ENCODE results near the gene TMEM129.

TMEM129 gene, protein sequence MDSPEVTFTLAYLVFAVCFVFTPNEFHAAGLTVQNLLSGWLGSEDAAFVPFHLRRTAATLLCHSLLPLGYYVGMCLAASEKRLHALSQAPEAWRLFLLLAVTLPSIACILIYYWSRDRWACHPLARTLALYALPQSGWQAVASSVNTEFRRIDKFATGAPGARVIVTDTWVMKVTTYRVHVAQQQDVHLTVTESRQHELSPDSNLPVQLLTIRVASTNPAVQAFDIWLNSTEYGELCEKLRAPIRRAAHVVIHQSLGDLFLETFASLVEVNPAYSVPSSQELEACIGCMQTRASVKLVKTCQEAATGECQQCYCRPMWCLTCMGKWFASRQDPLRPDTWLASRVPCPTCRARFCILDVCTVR

GRCh38 chr4:1721003-1721665 lies at the start of gene TMEM129, which contains the start of gene TACC3:
TSS of gene TMEM129 (minus strand) at chr4:1721323. CDS start at chr4:1720837, 486 bp downstream.
TSS of gene TACC3 (plus strand) at chr4:1721521. CDS start at chr4:1723422, 1,901 bp downstream.
- peak; percentile 83 to 90 for DNase-seq (ENCODE audit: low read depth in 2 of 2)

DNA sequence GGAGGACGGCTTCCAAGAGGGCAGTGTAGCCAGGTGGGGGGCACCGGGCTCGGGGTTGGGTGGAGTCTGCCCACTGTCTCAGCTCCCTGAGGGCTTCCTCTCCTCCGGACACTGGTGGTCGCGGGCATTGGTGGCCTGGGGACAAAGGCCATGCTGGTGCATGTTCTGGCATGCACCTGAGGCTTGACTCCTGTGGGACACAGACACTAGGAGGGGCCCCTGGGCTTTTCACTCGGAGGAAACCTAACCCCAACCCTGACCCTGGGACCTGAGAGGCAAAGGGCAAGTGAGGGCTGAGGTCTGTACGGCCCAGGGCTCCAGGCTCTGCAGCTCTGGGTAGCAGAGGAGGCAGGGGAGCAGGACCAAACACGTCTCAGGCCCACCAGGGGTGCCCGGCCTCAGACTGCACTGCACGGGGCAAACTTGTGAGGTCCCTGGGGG lies 49.7 kb upstream of the TMEM129 start:
- DNase-seq (ENCODE audit: low read depth in 2 of 2) = no peak

GRCh38 chr4:1770245-1770644 lies 49.1 kb upstream of the TMEM129 start:
- no peak for DNase-seq (ENCODE audit: low read depth in 2 of 2)

- DNase-seq (ENCODE audit: low read depth in 2 of 2) = no peak
These were observed 48.6 kb upstream of the TMEM129 start for GRCh38 chr4:1769692-1770091.

- DNase-seq (ENCODE audit: low read depth in 2 of 2) = no peak
These were observed 47.4 kb upstream of the TMEM129 start for GRCh38 chr4:1768367-1769034.

DNA sequence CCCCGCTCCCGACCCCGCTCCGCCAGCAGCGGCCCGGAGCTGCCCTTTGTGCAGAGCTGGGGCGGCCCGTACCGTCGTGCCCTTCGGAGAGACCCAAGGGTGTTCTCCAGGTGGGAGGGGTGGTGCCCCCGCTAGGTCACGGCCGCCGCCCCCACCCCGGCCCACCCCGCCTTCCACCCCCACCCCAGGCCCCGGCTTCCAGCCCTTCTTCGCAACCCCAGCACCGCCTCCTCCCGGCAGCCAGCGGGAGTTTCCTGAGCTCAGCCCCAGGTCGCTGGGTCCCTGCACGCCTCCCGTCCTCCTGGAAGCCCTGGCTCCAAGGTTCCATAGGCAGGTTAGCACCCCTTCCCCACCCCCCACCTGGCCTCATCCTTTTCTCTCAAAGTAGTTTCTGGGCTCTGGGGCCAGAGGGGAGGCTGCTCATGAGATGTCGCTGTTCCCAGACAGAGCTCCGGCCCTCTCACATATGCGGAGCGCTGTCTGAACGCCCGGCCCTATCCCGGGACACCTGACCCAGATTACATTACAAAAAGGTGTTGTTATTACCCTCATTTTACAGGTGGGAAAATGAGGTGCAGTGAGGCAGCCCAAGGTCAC lies 46.7 kb upstream of the TMEM129 start:
- DNase-seq (ENCODE audit: low read depth in 2 of 2) = peak in 1 of 2 donors; percentile 11

DNA sequence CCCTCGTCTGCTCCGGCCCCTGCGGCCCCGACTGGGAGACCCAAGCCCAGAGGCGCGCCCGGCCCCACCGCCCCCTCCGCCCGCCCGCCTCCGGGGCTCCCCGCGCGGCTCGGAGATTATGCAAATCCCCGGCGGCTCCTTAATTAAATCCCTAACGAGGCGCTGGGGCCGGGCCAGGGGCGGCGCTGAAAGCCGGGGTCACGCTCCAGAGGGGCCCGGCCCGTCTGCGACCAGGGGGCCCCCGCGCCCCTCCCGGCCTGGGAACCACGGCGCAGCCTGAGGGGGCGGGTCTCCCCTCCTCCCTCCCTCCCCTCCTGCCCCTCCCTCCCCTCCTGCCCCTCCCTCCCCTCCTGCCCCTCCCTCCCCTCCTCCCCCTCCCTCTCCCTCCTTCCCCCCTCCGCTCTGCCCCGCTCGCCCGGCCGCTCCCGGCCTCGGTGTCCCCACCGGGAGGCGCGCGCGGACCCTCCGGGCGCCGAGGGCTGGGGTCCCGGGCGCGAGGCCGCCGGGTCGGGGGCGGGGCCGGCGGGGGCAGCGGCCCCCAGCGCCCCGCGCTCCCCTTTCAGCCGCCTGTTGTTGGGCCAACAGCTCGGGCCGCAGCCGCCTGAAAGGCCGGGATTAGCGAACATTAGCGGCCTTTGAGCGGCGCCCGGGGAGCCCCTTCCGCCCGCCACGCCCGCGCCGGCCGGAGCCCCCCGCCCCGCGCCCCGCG lies 46.1 kb upstream of the TMEM129 start:
- DNase-seq (ENCODE audit: low read depth in 2 of 2) = no peak

- no peak for DNase-seq (ENCODE audit: low read depth in 2 of 2)
These were observed 45.3 kb upstream of the TMEM129 start for GRCh38 chr4:1766106-1767060.

DNA sequence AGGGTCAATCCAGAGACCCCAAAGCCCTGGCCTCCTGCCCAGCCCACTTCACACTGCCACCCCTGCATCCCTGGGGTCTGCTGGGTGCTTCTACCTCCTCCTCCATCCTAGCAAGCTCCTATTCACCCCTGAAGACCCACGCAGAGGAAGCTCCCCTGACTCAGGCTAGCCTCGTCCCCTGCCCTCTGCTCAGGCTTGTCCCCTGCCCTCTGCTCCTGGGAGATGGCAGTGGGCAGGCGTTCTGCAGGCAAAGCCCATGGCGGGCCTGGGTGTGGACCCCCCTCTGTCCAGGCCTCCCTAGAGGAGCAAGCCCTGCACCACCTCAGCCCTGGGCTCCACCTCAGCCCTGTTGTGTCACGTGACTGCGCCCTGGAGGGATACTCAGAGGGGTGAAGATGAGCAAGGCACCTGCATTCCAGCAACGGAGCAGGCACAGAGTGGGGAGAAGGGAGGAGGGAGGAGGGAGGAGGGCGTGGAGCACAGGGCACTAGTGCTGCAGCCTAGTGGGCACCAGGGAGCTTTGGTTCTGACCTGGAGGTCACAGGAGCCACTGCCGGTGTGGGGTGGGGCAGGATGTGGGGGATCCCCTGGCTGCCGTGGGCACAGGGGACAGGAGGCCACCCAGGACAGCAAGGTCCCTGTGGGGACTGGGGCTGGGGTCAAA lies 44.4 kb upstream of the TMEM129 start:
- DNase-seq (ENCODE audit: low read depth in 2 of 2) = no peak

DNA sequence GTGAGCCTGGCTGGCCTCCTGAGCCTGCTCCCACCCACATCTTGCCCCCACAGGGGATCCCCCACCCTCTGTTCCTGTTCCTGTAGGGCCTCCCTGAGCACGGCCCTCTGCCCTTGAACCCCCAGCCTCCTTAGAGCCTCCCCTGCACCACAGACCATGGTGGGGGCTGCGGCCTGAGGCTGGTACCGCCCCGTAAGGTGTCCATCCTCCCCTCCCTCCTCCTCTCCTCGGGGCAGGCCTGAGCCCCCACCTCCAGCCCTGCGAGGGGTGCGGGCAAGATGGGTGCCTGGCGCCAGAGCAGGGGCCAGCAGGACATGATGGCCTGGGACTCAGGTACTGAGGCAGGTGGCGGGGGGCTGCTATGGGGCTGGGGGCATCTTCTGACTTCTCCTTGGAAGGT lies 43.5 kb upstream of the TMEM129 start:
- no peak for DNase-seq (ENCODE audit: low read depth in 2 of 2)

DNA sequence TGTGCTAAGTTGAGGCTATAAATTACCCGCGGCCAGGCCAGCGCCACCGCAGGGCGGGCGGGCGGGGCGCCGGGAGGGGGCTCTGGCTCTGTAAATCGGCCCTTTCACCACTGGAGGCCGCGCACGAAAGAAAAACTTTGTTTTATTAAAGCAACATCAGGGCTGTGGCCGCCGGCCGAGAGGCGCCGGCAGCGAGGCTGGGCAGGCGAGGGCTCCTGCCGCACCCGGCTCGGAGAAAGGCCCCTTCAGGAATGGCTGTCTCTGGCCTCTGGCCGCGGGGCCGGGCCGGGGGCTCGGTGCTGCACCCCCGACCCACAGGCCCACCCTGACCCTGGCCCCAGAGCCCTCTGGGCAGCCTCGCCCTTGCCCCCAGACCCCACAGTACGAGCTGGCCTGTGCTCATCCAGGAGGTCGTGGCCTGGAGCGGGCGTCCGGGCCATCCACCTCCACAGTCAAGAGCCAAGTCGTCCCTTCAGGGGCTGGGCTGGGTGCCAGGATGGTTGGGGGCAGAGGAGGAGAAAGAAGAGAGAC lies 42.5 kb upstream of the TMEM129 start:
- no peak for DNase-seq (ENCODE audit: low read depth in 2 of 2)

DNA sequence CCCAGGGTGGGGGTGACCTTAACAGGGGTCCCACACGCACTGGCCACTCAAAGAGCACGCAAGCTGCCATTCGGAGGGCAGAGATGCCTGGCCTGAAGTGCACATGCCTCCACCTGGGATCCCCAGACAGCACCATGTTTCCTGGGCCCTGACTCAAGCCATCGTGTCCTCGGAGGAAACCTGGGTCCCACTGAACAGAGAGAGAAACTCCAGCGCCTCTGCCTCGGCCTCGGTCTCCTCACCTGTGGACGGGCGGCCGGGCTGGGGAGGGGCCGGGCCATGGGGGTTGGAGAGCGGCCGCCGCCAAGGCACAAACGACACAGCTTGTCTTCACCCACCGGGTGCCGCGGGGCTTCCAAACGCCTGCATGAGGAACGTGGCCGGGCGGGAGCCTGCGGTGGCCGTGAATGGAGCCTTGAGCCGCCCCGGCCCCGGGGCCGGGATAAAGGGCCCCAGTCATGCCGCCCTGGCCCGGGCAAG lies 42.0 kb upstream of the TMEM129 start:
- DNase-seq (ENCODE audit: low read depth in 2 of 2) = no peak

GRCh38 chr4:1762264-1763010 lies 41.3 kb upstream of the TMEM129 start:
- no peak for DNase-seq (ENCODE audit: low read depth in 2 of 2)

DNA sequence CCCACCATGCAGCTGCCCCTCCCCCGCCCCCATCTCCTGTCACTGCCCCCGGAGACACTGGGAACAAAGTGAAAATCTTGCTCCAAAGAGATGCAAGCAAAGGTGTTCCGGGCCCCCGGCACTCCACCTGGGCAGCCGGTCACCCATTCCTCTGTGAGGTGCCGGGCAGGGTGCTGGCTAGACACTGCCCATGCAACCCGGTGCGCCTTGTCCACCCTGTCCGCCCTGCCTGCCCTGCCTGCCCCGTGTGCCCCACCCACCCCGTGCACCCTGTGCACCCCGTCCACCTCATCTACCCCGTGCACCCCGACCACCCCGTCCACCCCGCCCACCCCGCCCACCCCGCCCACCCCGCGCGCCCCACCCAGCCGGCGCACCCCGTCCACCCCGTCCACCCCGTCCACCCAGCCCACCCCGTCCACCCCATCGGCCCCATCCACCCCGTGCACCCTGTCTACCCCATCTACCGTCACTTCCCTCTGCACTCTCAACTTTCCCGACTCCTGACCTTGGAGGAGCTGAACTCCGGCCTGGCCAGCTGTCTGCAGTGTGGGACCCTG lies 40.1 kb upstream of the TMEM129 start:
- DNase-seq (ENCODE audit: low read depth in 2 of 2) = no peak

DNA sequence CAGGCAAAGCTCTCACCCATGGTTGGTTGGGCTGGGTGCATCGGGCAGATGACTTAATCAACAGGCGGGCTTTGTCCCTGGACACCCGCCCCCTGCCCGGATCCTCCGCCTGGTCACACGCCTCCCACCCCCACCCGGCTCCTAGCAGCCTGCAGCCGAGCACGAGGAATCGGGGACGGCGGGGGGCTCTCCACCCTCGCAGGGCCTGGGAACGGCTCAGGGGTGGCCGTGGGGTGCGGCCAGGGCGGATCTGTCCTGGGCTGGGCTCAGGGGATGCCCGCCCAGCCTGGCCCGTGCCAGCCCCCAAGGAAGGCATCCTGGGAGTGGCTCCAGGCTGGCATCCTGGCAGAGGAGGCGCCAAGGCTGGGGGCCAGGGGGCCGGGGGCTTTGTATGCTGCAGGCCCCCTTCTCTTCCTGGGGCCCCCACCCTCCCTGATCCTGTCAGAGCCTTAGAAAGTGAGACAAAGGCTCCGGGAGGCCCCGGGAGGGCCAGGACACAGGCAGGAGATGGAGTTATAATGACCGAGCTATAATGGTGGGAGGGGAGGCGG lies 39.5 kb upstream of the TMEM129 start:
- DNase-seq (ENCODE audit: low read depth in 2 of 2) = no peak

- DNase-seq (ENCODE audit: low read depth in 2 of 2) = no peak
These were observed 38.7 kb upstream of the TMEM129 start for GRCh38 chr4:1759818-1760223.

GRCh38 chr4:1759170-1759817 lies 38.2 kb upstream of the TMEM129 start:
- DNase-seq (ENCODE audit: low read depth in 2 of 2) = no peak

Data from activated CD4-positive, alpha-beta T cell treated with anti-CD3 and anti-CD28 coated beads for 24 hours (primary cell).